Measurements from ENCODE around the gene CYTL1.
A peak's percentile ranks its signal among the peaks of the same experiment; 100 is the strongest.

CYTL1 gene

DNA sequence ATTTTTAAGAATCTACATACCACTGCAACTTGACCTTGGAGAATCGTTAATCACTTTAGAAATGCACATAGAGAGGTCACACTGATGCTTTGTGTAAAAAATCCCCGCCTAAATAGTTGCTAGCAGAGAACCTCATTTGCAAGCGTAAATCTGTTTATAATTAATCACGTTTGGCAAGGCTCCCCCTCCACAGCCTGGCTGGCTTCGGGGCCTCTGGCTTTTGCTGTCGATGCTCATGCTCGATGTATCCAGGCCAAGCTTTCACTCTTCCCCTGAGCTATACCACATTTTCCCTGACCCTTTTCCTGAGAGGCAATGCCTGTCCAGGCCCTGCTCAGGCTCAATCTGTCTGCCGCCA, 23.4 kb downstream of the CYTL1 start:
- DNase-seq = no peak

GRCh38 chr4:4995103-4995907, 24.0 kb downstream of the CYTL1 start:
- peak in 2 of 5 experiments; percentile 9 to 27 for DNase-seq

GRCh38 chr4:4994312-4995097, 24.8 kb downstream of the CYTL1 start:
- DNase-seq = no peak

DNA sequence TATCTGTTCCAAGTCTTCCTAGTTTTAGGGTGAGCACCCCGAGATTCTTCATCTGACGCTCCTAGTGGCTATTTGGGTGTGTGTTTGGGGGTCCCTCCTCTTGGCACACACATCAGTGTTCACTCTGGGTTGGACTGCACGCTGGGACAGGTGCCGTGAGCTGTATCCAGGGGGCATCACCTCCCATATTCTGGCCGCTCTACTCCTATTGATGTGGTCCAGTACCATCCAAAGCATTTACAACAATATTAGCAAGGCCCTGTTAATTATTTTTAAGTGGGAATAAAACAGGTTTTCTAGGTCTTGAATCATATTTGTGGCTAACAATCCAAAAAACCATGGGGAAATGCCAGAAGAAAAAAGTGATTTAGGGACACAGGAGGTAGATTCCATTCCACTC, 26.4 kb downstream of the CYTL1 start:
- no peak for DNase-seq

DNA sequence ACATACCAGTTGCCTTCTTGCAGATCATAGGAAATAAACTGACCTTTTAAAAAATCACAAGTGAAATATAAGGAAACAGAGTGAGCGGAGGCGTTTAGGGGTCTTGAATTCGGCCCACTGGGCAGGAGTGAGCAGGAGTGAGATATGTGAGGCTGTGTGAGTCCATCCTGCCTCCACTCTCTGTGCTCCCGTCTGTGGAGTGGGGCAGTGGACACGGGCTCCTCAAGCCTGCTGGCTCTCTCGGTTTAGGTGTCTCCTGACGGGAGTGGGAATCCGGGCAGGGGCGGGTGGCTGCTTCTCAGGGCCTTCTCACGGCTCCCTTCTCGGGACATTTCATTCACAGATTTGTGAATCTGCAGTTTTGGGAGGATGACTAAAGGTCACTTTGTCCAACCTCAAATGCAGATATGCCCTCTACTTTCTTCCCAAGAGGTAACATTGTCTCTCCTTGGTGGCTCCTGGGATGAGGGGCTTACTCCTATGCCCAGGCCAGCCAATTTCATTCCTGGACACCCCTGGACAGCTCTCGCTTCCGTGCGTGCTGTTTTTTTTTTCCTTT, 27.6 kb downstream of the CYTL1 start:
- no peak for DNase-seq

- no peak for DNase-seq
Observed at GRCh38 chr4:4990857-4991540, 28.3 kb downstream of the CYTL1 start.

- no peak for DNase-seq
Observed at GRCh38 chr4:4990329-4990728, 28.9 kb downstream of the CYTL1 start.

DNA sequence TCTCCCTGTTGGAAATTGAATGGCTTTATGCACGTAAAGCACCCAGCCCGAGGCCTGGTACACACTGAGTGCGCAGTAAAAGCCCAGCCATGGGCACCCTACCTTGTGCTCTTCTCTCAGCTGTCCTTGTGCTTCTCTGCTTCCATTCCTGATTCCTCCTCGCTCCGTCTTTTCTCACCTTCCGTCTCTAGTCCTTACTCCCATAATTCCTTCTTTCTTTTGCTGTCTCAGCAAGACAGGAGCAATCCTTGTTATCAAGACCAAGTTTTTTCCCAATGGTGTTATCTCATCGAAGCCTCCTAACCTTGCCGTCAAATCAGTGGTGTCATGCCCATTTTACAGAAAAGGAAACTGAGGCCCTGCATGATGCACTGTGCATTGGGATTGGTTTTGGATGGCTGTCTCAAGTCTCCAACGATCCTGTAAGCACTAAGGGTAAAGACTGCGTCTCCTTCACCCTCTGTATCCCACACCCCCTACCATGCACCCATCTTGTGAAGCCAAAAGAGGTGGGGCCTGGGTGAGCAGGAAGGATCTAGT, 30.1 kb downstream of the CYTL1 start:
- no peak for DNase-seq

GRCh38 chr4:4987656-4988055, 31.6 kb downstream of the CYTL1 start:
- DNase-seq = no peak

DNA sequence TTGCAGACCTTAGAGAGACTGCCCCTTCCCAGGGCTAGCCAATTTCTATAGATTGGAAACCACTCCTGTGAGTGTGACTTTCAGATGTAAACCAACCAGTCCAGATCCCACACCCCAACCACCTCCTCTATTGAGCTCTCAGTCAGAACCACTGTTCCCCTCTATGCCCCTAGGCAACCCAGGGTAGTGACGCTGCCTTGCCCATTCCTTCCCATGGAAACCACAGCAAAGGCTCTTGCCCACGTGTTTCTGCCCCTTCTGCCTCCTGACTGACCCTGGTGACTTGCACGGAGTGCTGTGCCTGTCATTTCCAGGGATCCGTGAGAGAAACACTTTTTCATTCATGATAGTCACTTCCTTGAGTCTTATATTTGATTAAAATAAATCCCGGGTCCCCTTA, 32.4 kb downstream of the CYTL1 start:
- no peak for DNase-seq

- no peak for DNase-seq
Observed at GRCh38 chr4:4985844-4986243, 33.4 kb downstream of the CYTL1 start.

DNA sequence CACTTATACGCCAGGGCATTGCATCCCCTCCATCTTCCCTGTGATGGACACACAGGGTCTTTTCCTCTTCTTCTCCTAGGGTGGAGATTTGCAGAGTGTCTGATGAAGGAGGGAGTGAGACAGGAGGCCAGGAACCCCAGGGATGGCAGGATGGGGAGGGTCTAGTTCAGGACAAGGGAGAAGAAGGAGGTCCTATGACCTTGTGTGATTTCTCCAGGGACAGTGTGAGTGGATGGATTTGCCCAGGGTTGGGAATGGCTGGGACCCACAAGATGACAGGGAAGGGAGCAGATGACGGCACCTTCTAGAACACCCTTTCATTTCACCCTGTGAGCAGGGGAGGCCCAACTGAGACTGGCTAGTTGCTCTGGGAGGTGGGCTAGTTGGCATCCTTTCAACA, 34.2 kb downstream of the CYTL1 start:
- DNase-seq = no peak

- DNase-seq = no peak
Observed at GRCh38 chr4:4984186-4984585, 35.1 kb downstream of the CYTL1 start.

DNA sequence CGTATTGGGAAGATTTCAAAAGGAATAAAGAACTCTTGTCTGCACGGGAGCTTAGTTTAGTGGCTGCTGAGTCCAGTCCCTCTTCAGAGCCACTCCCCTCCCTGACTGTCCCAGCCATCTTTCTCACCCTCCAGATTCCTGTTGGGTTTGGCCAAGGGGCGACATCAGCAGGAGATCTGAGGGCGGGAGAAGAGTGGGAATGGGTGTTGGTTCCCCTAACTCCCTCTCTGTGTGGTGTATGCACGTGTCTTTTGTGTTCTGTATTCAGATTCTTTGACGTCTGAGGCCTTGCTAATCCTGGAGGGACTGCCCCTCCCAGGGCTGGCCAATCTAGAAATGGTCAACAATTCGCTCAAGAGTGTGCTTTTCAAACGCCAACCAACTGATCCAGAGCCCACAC, 37.4 kb downstream of the CYTL1 start:
- DNase-seq = no peak

DNA sequence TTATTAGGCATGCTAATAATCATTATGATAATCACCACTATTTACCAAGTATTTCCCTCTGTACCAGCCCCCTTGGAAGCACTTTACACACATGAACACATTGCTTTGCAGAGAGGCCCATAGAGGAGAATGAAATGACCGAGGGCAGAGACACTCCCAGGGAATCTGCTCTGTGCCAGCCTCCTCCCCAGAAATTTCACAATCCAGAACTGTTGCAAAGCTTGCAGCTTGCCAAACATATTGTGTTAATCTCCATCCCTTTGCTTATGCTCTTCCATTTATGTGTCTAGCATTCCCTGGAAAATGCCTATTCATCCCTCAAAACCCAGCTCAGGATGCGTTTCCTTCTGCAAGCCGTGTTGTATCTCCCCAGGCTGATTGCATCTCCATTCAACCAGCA, 37.8 kb downstream of the CYTL1 start:
- DNase-seq = no peak

DNA sequence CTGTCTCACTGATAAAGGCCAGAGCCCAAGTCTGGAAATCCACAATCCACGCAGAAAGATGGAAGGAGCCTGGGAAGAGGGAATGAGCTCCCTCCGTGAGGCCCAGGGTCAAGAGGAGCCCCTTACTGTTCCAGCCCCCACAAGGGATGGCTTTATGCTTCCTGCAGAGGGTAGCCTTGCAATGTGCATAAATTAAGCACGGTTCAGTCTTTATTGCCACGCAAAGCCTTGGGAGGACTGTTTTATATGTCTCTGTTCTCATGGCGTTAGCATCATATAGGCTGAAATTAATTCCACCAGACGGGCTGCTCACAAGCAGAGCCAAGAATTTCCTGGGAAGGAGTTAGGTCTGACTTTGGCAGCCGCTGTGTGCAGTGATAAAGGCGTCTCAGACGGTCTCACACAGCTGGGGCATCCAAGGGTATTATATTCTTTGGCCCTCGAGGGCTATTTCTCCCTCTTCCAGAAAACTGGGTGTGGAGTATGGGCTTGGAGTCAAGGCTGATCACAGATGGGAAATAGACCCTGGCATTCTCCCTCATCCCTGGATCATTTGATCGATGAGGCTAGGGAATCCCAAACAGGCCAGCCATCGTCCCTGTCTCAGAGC, 38.5 kb downstream of the CYTL1 start:
- DNase-seq = no peak

DNA sequence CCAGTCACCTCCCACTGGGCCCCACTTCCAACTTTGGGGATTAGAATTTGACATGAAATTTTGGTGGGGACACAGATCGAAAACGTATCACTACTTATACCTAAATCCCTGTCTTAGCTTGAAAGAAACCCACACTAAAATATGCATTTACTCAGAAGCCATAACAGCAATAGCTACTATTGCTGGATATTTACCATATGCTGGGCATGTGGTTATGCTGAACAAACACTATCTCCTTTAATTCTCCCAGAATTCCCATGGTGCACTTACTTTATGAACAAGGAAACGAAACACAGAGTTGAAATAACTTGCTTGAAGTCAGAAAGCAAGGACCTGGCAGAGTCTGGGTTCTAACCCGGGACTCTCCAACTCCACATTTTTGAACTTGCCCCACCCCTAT, 39.3 kb downstream of the CYTL1 start:
- DNase-seq = no peak

DNA sequence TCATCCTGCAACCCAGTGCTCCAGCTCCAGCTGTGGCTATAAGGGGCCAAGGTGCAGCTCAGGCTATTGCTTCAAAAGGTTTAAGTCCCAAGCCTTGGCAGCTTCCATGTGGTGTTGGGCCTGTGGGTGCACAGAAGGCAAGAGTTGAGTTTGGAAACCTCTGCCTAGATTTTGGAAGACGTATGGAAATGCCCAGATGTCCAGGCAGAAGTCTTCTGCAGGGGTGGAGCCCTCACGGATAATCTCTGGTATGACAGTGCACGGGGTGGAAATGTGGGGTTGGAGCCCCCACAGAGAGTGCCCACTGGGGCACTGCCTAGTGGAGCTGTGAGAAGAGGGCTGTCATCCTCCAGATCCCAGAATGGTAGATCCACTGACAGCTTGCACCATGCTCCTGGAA, 44.5 kb downstream of the CYTL1 start:
- no peak for DNase-seq

- no peak for DNase-seq
Observed at GRCh38 chr4:4971796-4972195, 47.5 kb downstream of the CYTL1 start.

DNA sequence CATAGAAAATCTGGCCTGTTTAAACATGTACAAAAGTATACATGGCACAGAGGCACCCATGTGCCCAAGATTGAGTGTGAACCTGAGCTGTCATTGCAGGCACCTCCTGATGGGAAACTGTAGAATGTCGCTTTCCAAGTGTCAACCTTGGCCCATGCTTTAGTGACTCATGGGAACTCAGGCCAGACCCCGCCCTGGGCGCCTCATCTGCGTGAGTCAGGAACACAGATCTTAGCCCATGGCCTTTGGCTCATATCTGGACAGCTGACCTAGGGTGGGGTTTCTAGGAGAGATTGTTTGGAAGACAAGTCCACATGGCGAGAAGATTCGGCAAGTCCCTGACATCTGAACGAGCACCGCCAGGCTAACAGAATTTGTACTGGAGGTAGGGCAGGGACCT, 50.0 kb downstream of the CYTL1 start:
- DNase-seq = no peak

DNA sequence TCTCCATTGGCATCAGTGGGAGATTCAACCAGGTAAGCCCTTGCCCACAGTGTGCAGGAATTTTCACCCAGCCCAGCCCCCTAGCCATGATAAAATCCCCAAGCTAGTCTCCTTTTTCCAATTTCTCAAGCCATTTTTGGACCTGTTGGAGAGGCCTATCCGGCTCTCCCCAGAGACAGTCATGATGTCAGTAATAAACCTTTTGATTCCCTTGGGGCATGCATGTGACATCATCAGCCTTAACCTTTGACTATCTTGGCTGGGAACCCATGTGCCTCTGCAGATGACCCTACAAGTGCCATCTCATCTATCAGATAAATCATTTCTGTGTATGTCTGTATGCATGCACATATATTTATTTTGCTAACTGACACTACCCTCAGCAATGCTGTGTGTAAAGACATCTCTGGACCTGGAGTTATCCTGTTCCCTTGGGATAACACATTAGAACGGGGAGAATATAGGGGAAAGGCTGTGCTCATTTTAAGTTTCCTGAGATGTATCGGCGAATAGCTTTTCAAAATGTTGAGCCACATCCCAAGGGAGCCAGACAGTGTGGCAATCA, 51.0 kb downstream of the CYTL1 start:
- no peak for DNase-seq

Measured in T-helper 2 cell (primary cell).